ENCODE data around the gene REV1.
"Not testable (repeated sequence)": the region's sequence is repeated elsewhere in the genome, so short reads cannot be mapped to it uniquely, and the experiment has no call there.

REV1 gene

DNA sequence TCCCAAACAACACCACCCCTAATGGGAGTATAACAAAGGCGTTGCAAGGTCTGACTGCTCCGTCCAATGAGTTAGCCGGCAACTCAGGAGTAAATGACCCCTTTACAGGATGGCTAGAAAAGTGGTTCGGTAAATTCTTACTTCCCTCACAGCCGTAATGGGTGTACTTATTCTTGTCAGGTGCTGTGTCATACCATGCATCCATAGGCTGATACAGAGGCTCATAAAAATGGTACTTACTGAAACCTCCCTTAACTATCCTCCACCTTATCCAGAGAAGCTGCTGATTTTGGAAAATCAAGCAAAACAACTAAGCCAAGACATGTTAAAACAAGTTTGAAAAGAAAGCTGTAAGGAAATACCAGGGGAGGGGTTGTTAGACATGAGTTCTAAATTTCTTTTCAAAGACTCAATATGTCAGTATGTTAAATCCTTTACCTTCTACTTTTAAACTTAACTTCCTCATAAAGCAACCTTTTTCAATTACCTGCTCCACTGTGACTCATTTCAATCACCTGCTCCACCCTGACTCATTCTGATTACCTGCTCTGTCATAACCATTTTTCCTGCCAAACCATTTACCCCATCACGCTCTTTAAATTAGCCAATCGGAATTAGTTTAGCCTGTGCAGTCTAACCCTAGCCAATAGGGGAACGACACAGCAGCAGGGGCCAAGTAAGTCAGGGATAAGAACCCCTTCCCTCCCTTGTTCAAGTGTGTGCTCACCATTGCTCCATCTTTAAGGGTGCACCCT lies 14.0 kb upstream of the REV1 start:
- H3K4me1 ChIP-seq (ENCODE audit: insufficient read depth, low read length); H3K27me3 ChIP-seq (ENCODE audit: insufficient read depth, low read length); H3K9ac ChIP-seq (ENCODE audit: low read depth, low read length); H3K36me3 ChIP-seq (ENCODE audit: insufficient read depth, low read depth, low read length); H3K27ac ChIP-seq (ENCODE audit: low read length); H3K4me3 ChIP-seq (ENCODE audit: low read length); H3K9me3 ChIP-seq (ENCODE audit: insufficient read depth, low read depth, low read length): not testable (repeated sequence)

DNA sequence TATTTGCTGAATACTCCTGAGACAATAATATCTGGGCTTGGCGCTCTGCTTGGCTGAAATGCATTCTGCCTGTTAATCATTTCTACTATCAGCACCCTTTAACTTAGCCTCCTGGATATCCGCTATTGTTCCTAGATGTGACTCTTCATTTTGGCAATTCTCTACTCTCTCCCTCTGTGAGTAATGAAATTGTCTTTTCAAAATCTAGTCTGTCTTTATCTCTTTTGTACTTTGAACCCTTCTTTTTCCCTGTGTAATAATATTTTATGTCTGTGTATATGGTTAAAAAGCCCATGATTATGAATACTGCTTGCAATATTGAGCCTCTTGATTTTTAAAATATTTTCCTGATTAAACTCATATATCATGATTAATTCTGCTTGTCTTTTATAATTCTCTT lies 6.2 kb upstream of the REV1 start:
- Histone ChIP-seq H3K9ac (ENCODE audit: low read depth, low read length) (no peak overlapping the region), H3K27ac (ENCODE audit: low read length) (no peak overlapping the region), H3K9me3 (ENCODE audit: insufficient read depth, low read depth, low read length) (no peaks in the 10 kb centered on the region), H3K4me1 (ENCODE audit: insufficient read depth, low read length) (no peaks in the 10 kb centered on the region; the same call in 1 of the 2 replicates), H3K27me3 (ENCODE audit: insufficient read depth, low read length) (no peaks in the 10 kb centered on the region), H3K36me3 (ENCODE audit: insufficient read depth, low read depth, low read length) (no peaks in the 10 kb centered on the region), H3K4me3 (ENCODE audit: low read length) (no peak overlapping the region)

DNA sequence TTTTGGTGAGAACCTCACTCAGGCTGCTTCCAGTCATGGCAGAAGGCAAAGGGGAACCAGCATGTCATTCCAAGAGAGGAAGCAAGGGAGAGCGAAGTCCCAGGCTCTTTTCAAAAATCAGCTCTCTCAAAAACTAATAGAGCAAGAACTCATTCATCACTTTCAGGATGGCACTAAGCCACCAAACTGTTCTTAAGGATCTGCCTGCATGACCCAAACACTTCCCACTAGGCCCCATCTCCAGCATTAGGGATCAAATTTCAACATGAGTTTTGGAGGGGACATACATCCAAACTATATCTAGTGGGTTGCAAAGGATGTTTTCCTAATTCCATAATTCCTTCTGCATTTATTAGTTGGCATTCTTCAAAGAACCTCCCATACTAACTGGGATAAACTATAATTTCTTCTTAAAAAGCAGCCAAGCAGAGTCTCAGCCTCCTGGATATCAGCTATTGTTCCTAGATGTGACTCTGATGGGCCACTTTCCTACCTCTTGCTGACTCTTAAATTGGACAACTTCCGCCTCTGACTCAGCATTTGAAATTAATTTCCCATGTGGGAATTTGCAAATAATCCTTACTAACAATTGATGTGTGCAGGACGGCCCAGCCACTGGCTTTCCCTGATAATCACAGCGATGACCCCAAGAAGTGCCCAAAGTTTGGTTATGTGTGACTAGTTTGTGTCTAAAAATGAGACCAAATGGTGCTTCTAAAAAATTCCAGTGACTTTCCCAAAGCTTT lies 5.5 kb upstream of the REV1 start:
- no peak overlapping the region for H3K4me3 ChIP-seq (ENCODE audit: low read length)
- H3K4me1 ChIP-seq (ENCODE audit: insufficient read depth, low read length), result no peaks in the 10 kb centered on the region; the same call in 1 of the 2 replicates
- no peaks in the 10 kb centered on the region for H3K27me3 ChIP-seq (ENCODE audit: insufficient read depth, low read length)
- H3K36me3 ChIP-seq (ENCODE audit: insufficient read depth, low read depth, low read length), result no peaks in the 10 kb centered on the region
- no peaks in the 10 kb centered on the region for H3K9me3 ChIP-seq (ENCODE audit: insufficient read depth, low read depth, low read length)
- H3K9ac ChIP-seq (ENCODE audit: low read depth, low read length), result no peak overlapping the region
- no peak overlapping the region for H3K27ac ChIP-seq (ENCODE audit: low read length)

DNA sequence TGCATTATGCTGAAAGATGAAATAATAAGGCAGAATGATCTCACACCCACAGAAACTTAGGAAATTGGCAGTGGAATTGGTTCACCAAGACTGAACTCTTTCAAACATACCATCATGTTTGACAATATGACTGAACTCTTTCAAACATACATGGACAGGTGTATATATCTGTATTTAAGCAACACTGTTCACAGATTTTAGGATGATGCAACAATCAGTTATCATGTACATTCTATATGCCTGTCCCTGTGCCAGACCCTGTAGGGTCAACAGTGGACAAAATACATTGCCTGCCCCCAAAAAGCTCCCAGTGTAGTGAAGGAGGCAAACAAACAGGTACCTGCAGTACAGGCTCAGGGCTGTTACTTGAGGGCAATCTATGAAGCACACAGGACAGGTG lies 2.9 kb upstream of the REV1 start:
- Histone ChIP-seq H3K36me3 (ENCODE audit: insufficient read depth, low read depth, low read length) (no peaks in the 10 kb centered on the region), H3K27me3 (ENCODE audit: insufficient read depth, low read length) (no peaks in the 10 kb centered on the region), H3K27ac (ENCODE audit: low read length) (no peak overlapping the region), H3K4me3 (ENCODE audit: low read length) (no peak overlapping the region), H3K4me1 (ENCODE audit: insufficient read depth, low read length) (0 out of 2 replicates have a peak, but pooled peaks cover 2% of the 10 kb centered on the region), H3K9ac (ENCODE audit: low read depth, low read length) (no peak overlapping the region), H3K9me3 (ENCODE audit: insufficient read depth, low read depth, low read length) (no peaks in the 10 kb centered on the region)

DNA sequence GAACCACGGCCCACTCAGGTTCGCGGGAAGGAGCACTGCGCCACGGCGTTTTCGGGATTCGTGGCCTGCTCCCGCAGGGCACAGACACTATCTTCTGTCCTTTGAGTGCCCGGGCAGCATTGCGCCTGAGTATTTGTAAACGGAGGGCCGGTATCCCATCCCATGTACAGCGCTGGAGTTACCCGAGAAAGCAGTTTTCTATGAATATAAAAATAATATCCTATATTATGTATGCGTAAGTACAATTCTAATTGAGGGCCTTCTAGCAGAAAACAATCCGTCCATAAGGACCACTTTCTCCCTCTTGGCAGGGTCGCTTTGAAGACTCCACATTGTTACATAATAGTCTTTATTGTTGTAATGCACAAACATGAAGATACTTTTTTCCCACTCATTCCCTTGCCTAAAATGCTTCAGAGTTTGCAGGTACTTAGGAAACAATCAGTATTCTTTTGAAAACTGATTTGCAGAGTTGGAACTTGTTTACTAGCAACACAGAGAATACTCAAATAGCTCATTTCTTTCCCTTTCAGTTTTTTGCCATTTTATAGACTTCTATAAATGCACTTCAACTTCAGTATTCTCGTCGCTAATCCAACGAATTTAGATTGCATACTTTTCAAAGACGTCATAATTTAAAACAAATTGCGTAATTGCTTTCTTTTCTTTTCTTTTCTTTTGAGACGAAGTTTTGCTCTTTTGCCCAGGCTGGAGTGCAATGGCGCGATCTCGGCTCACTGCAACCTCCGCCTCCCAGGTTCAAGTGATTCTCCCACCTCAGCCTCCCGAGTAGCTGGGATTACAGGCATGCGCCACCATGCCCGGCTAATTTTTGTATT lies 1.0 kb upstream of the REV1 start:
- Histone ChIP-seq H3K4me1 (ENCODE audit: insufficient read depth, low read length) (0 out of 2 replicates have a peak, but pooled peaks cover 4% of the 10 kb centered on the region), H3K36me3 (ENCODE audit: insufficient read depth, low read depth, low read length) (no peaks in the 10 kb centered on the region), H3K27ac (ENCODE audit: low read length) (no peak overlapping the region), H3K9ac (ENCODE audit: low read depth, low read length) (peak overlapping the region; percentile 30; the same call in 1 of the 2 replicates), H3K4me3 (ENCODE audit: low read length) (peak overlapping the region; percentile 70), H3K27me3 (ENCODE audit: insufficient read depth, low read length) (no peaks in the 10 kb centered on the region), H3K9me3 (ENCODE audit: insufficient read depth, low read depth, low read length) (no peaks in the 10 kb centered on the region)

DNA sequence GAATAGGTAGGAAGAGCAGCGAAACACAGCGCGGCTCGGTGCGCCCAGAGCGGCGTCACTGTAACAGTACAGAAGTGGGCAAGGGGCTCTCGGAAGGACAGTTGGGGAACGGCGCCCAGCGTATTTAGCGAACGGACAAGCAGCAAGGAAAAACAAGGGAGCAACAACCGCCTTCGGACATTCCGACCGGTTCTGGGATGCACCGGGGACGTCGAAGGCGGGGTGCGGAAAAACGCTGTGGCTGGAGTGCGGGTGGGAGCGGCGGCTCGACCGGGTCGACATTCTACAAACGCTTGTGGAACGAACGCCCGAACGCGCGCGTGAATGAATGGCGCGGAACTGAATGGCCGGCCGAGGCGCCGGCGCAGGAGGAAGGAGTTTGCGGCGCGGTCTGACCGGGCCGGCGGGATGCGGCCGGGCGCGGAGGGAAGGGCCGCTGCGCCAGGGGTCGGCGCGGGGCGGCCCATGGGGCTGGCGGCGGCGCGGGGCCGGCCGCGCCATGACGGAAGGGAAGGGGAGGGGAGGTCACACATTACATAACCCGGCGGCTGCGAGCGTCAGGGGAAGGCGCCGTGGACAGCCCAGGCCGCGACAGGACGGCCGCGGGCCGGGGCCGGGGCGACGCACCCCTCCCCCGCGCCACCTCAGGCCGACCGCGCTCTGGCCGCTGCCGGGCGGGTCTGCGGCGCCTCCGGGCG lies 605 bp downstream of the REV1 start:
- Histone ChIP-seq H3K4me1 (ENCODE audit: insufficient read depth, low read length) (peaks cover 17% of the 10 kb centered on the region; the same call in 1 of the 2 replicates), H3K9ac (ENCODE audit: low read depth, low read length) (peak overlapping the region; percentile 90), H3K9me3 (ENCODE audit: insufficient read depth, low read depth, low read length) (no peaks in the 10 kb centered on the region), H3K27ac (ENCODE audit: low read length) (peak overlapping the region; percentile 18), H3K27me3 (ENCODE audit: insufficient read depth, low read length) (no peaks in the 10 kb centered on the region), H3K4me3 (ENCODE audit: low read length) (peak overlapping the region; percentile 94), H3K36me3 (ENCODE audit: insufficient read depth, low read depth, low read length) (no peaks in the 10 kb centered on the region)

DNA sequence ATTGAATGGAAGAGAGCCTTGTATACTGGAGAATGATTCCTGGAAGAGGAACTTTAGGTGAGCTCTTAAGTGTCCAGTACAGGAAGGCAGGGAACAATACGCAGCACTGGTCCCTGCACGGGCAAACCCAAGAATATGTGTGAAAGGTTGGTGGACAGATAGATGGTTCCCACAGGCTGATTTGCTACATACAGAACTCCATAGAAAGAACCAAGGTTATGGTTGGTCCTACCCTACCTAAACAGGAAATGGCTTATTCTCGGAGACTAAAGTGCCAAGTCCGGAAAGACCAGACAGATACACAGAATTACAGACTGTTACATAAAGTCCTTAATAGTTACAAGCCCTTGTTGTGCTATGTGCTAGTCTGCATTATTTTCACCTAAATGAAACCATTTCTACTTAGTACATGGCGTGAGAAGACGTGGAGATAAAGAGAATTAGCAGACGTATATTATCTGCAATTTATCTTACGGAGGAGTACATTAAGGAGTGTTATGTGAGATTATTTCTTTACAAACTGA lies 1.2 kb downstream of the REV1 start:
- H3K9me3 ChIP-seq (ENCODE audit: insufficient read depth, low read depth, low read length), result no peaks in the 10 kb centered on the region
- peaks cover 19% of the 10 kb centered on the region; the same call in 1 of the 2 replicates for H3K4me1 ChIP-seq (ENCODE audit: insufficient read depth, low read length)
- H3K27me3 ChIP-seq (ENCODE audit: insufficient read depth, low read length), result no peaks in the 10 kb centered on the region
- H3K4me3 ChIP-seq (ENCODE audit: low read length), result peak overlapping the region; percentile 94
- H3K27ac ChIP-seq (ENCODE audit: low read length), result peak overlapping the region; percentile 18
- no peaks in the 10 kb centered on the region for H3K36me3 ChIP-seq (ENCODE audit: insufficient read depth, low read depth, low read length)
- peak overlapping the region; percentile 90 for H3K9ac ChIP-seq (ENCODE audit: low read depth, low read length)

DNA sequence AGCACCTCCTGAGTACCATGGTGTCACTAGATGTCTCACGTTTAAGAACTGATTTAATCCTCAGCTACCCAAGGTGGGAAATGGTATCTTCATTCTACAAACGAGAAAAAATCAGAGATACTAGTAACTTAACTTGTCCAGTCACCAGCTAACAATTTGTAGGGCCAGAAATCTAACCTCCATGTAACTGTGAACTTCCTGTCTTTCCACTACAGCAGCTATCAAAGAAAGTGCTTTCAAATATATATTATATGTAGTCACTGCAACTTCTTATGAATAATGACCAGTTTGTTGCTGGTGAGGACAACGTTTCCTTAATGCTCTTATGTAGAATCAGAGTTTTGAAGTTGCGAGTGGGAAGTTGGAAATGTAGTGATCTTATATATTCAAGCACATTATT lies 1.9 kb downstream of the REV1 start:
- Histone ChIP-seq H3K9me3 (ENCODE audit: insufficient read depth, low read depth, low read length) (no peaks in the 10 kb centered on the region), H3K27ac (ENCODE audit: low read length) (no peak overlapping the region), H3K4me3 (ENCODE audit: low read length) (peak overlapping the region; percentile 94; the same call in 1 of the 2 replicates), H3K9ac (ENCODE audit: low read depth, low read length) (no peak overlapping the region), H3K4me1 (ENCODE audit: insufficient read depth, low read length) (peaks cover 19% of the 10 kb centered on the region; the same call in 1 of the 2 replicates), H3K27me3 (ENCODE audit: insufficient read depth, low read length) (no peaks in the 10 kb centered on the region), H3K36me3 (ENCODE audit: insufficient read depth, low read depth, low read length) (no peaks in the 10 kb centered on the region)

DNA sequence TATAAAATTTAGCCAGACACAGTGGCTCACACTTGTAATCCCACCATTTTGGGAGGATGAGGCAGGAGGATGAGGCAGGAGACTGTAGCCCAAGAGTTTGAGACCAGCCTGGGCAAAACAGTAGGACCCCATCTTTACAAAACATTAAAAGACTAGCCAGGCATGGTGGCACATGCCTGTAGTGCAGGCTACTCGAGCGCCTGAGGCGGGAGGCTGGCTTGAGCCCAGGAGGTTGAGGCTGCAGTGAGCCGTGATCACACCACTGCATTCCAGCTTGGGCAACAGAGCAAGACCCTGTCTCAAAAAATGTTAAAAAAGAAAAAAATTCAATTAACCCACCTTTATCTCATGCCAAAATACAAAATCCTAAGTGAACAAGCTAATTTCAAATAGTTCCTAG lies 4.0 kb downstream of the REV1 start:
- H3K36me3 ChIP-seq (ENCODE audit: insufficient read depth, low read depth, low read length), result no peaks in the 10 kb centered on the region
- H3K27me3 ChIP-seq (ENCODE audit: insufficient read depth, low read length), result no peaks in the 10 kb centered on the region
- peaks cover 26% of the 10 kb centered on the region; the same call in 1 of the 2 replicates for H3K4me1 ChIP-seq (ENCODE audit: insufficient read depth, low read length)
- no peaks in the 10 kb centered on the region for H3K9me3 ChIP-seq (ENCODE audit: insufficient read depth, low read depth, low read length)
- H3K9ac ChIP-seq (ENCODE audit: low read depth, low read length), result no peak overlapping the region
- H3K27ac ChIP-seq (ENCODE audit: low read length), result no peak overlapping the region
- no peak overlapping the region for H3K4me3 ChIP-seq (ENCODE audit: low read length)

DNA sequence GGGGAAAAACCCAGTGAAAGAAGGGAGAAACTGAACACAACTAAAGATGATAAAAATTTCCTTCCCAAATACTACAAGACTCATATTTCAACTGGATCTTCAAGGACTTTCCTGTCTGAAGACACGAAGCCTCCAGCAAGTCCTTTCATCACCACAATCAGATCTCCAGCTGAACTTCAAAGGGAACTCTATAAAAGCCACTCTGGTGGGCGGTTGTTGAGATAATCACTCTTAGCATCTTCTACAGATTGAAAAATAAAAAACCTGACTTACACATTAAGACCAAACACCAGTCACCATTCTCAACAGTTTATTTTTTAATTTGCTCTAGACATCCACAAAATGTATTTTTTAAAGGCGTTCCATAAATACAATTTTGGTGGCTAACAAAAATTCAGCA lies 4.4 kb downstream of the REV1 start:
- no peaks in the 10 kb centered on the region for H3K9me3 ChIP-seq (ENCODE audit: insufficient read depth, low read depth, low read length)
- no peak overlapping the region for H3K4me3 ChIP-seq (ENCODE audit: low read length)
- H3K9ac ChIP-seq (ENCODE audit: low read depth, low read length), result no peak overlapping the region
- H3K36me3 ChIP-seq (ENCODE audit: insufficient read depth, low read depth, low read length), result no peaks in the 10 kb centered on the region
- H3K27me3 ChIP-seq (ENCODE audit: insufficient read depth, low read length), result no peaks in the 10 kb centered on the region
- peaks cover 26% of the 10 kb centered on the region; the same call in 1 of the 2 replicates for H3K4me1 ChIP-seq (ENCODE audit: insufficient read depth, low read length)
- no peak overlapping the region for H3K27ac ChIP-seq (ENCODE audit: low read length)

DNA sequence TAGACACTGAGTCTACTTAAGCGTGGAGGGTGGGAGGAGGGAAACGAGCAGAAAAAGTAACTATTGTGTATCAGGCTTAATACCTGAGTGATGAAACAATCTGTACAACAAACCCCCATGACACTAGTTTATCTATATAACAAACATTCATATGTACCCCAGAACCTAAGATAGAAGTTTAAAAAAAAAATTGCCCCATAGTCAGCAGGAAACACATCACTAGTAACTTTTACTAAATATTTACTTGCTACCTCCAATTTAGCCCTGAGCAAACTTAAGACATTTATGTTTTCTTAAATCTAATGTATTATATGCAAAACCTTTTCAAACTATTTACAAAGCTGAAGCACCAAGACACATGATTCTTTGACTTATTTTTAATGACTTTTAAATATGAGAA lies 5.6 kb downstream of the REV1 start:
- Histone ChIP-seq H3K4me3 (ENCODE audit: low read length) (no peak overlapping the region), H3K27ac (ENCODE audit: low read length) (no peak overlapping the region), H3K36me3 (ENCODE audit: insufficient read depth, low read depth, low read length) (no peaks in the 10 kb centered on the region), H3K4me1 (ENCODE audit: insufficient read depth, low read length) (peaks cover 26% of the 10 kb centered on the region; the same call in 1 of the 2 replicates), H3K9ac (ENCODE audit: low read depth, low read length) (no peak overlapping the region), H3K27me3 (ENCODE audit: insufficient read depth, low read length) (no peaks in the 10 kb centered on the region), H3K9me3 (ENCODE audit: insufficient read depth, low read depth, low read length) (no peaks in the 10 kb centered on the region)
